ENCODE results near the gene ECM2.

The ECM2 gene

DNA sequence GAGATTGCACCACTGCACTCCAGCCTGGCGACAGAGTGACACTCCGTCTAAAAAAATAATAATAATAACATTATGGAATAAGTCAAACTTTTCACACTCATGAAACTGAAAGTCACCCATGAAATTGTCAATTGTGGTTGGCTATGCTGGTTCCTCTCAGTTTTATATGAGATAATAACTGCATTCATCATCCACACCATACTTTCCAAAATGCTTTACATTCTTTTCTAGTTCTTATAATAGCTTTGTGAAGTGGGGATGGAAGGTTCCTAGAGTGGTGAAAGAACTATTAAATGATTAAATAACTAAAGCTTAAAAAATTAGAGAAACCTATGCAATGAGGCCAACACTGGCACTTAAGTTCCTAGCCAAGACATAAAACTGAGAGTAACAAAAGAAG lies 40.9 kb downstream of the ECM2 start:
- H3K9me3 ChIP-seq (ENCODE audit: severe bottlenecking), result no peaks in the 10 kb centered on the region
- TF ChIP-seq, protein P1, sequence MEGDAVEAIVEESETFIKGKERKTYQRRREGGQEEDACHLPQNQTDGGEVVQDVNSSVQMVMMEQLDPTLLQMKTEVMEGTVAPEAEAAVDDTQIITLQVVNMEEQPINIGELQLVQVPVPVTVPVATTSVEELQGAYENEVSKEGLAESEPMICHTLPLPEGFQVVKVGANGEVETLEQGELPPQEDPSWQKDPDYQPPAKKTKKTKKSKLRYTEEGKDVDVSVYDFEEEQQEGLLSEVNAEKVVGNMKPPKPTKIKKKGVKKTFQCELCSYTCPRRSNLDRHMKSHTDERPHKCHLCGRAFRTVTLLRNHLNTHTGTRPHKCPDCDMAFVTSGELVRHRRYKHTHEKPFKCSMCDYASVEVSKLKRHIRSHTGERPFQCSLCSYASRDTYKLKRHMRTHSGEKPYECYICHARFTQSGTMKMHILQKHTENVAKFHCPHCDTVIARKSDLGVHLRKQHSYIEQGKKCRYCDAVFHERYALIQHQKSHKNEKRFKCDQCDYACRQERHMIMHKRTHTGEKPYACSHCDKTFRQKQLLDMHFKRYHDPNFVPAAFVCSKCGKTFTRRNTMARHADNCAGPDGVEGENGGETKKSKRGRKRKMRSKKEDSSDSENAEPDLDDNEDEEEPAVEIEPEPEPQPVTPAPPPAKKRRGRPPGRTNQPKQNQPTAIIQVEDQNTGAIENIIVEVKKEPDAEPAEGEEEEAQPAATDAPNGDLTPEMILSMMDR (IDR thresholded peaks at IDR 0.05; ENCODE audit: low read depth, low read length), result no peak
- H3K36me3 ChIP-seq, result no peaks in the 10 kb centered on the region
- H3K27me3 ChIP-seq (ENCODE audit: insufficient read depth, low read depth, severe bottlenecking), result no peaks in the 10 kb centered on the region
- no peak overlapping the region for H3K4me3 ChIP-seq (ENCODE audit: low read depth, low read length)
- H3K27ac ChIP-seq, result no peak overlapping the region
- no peak for DNase-seq

DNA sequence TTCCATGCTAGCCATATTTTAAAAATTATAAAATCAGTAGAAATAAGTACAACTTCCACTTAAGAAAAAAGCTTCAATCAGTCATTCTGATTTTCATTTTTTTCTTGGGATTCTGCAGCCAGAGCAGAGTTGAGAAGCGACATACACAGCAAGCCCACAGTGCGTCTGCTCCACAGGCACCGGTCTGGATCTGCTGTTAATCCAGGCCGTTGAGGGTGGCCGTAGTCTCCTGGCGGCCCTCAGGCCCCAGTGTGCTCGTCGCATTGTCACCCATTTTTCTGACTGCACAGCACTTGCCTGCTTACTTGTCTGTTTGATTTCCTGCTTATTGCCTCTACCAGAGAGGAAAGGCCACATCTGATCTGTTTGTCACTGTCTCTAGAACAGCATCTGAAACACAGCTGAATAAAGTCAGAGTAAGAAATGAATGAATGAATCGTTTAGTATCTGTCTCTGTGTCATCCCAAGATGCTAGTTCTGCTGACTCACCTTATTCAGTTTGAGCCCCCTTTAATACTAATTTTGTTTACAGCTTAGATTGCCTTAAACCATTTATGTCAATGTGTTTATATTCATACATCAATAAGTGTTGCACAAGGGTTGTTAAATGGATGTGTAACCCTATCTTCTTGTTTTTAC lies 41.9 kb downstream of the ECM2 start:
- Histone ChIP-seq H3K27ac (peak overlapping the region; percentile 23), H3K4me3 (ENCODE audit: low read depth, low read length) (no peak overlapping the region)

DNA sequence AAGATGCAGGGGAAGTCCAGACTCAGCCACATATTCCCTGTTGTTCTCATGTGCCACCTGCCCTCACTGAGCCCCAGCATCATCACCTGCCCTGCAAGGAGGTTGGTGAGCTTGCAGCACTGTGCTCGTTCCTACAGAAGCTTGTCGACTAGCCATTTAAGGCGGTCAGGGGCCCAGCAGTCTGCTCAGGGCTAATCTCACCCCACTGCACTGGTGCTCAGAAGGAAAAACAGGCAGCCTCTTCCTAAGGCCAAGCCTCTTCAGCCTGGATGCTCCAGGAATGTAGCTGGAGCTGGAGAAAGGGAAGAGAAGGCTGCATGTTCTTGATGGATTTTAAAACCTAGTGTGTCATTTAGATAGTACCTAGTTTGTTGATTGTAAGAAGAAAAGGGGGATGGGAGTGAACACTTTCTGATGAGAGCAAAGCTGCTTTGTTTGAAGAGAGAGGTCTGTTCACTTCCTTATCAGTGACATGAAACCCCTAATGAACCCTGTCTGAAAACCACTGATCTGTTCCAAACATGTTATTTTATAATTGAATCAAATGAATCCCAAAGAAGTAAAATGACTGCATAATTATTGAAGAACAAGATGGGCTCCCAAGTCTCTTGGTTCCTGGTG lies 42.9 kb downstream of the ECM2 start:
- no peak overlapping the region for H3K4me3 ChIP-seq (ENCODE audit: low read depth, low read length)
- no peaks in the 10 kb centered on the region for H3K27me3 ChIP-seq (ENCODE audit: insufficient read depth, low read depth, severe bottlenecking)
- peak; percentile 61 for DNase-seq
- TF ChIP-seq, protein P1 (IDR thresholded peaks at IDR 0.05; ENCODE audit: low read depth, low read length), result no peak
- H3K9me3 ChIP-seq (ENCODE audit: severe bottlenecking), result no peaks in the 10 kb centered on the region
- H3K27ac ChIP-seq, result peak overlapping the region; percentile 23
- no peaks in the 10 kb centered on the region for H3K36me3 ChIP-seq

More for the DNA sequence above, 41.9 kb downstream of the ECM2 start:
- Histone ChIP-seq H3K27me3 (ENCODE audit: insufficient read depth, low read depth, severe bottlenecking) (no peaks in the 10 kb centered on the region), H3K36me3 (no peaks in the 10 kb centered on the region), H3K9me3 (ENCODE audit: severe bottlenecking) (no peaks in the 10 kb centered on the region)
- DNase-seq, result peak; percentile 18
- TF ChIP-seq, protein P1 (IDR thresholded peaks at IDR 0.05; ENCODE audit: low read depth, low read length), result no peak

DNA sequence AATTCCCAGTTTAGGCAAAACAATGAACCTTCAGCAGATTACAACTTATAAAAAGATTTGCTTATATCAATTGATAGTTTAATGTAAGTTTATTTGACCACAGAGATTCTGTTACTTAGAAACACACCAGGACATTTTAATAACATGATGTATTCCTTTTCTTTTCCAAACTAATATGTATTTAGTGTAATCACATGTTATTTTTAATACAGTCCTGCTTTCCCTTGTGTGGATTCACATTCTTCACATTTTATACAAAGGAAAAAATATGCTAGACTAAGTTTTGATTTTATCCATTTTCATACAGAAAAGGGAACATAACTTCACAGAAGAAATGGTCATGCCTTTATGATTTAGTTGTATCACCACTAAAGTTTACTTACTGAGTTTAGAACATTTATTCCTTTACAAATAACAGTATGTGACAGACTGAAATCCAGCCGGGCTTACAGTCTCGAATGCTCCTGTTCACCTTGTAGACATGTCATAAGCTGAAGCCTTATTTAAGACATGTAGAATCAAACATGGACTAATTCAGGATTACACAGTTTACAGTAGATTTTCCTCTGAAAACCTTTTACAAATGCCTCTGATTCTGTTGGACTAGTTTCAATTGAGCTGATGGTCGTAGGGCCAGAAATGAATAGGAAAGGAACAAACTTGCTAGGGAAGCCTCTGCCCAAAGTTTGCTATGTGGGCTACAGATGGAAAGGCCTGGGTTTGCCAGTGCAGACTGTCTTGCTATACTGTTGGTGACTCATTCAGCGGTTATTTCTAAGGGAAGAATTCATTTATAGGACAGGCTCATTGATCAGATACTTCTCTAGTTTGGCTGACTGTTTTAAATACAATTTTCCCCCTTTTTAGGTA lies 46.9 kb downstream of the ECM2 start:
- H3K4me3 ChIP-seq (ENCODE audit: low read depth, low read length), result no peak overlapping the region
- H3K9me3 ChIP-seq (ENCODE audit: severe bottlenecking), result no peaks in the 10 kb centered on the region
- TF ChIP-seq, protein P1 (IDR thresholded peaks at IDR 0.05; ENCODE audit: low read depth, low read length), result no peak
- no peaks in the 10 kb centered on the region for H3K36me3 ChIP-seq
- DNase-seq, result no peak
- H3K27ac ChIP-seq, result no peak overlapping the region
- H3K27me3 ChIP-seq (ENCODE audit: insufficient read depth, low read depth, severe bottlenecking), result no peaks in the 10 kb centered on the region

DNA sequence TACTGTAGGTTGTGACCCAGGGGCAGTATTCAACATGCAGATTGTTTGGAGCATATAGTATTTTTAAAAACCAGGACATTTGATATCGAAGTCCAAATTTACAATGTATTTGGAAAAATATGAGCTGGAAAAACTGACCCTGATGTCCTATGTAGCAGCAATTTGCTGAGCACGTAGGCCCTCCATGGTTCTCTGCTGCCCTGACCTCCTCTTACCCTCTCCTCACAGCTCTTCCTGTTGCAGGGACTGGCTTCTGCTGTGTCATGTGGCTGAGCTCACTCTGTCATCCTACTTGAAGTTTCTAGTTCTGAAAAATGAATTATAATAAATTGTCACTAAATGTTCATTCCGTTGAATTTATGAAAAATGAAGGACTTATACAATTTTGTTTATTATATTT lies 49.4 kb downstream of the ECM2 start:
- TF ChIP-seq, protein P1 (IDR thresholded peaks at IDR 0.05; ENCODE audit: low read depth, low read length), result no peak
- Histone ChIP-seq H3K36me3 (no peaks in the 10 kb centered on the region), H3K4me3 (ENCODE audit: low read depth, low read length) (no peak overlapping the region), H3K9me3 (ENCODE audit: severe bottlenecking) (no peaks in the 10 kb centered on the region), H3K27ac (no peak overlapping the region), H3K27me3 (ENCODE audit: insufficient read depth, low read depth, severe bottlenecking) (no peaks in the 10 kb centered on the region)
- no peak for DNase-seq

Data from WERI-Rb-1 (cell line).